H9 (cell line): ENCODE data around the gene RAB6A. TPM values are rescaled to one million over a fixed set of nuclear protein-coding genes. Genes with fewer than 3 reads are reported as not detected.

Experiments
- DNase-seq: peaks from one replicate; pipeline ENCODE4 v3.0.0-alpha.2; 2017
- H2AFZ ChIP-seq: one replicate; pipeline ENCODE4 v1.6.1; 2013; ENCODE audit warnings: mild to moderate bottlenecking, low read length, control low read depth, moderate library complexity
- H2AK5ac ChIP-seq: 2 replicates; pipeline ENCODE4 v1.6.1; 2013; ENCODE audit warnings: low read length, control low read depth, mixed read lengths; ENCODE audit not compliant: insufficient read length
- H2BK120ac ChIP-seq: one replicate; pipeline ENCODE4 v1.6.1; 2013; ENCODE audit warnings: low read depth, mild to moderate bottlenecking, low read length, control low read depth, inconsistent platforms; ENCODE audit not compliant: poor library complexity, severe bottlenecking
- H2BK12ac ChIP-seq: 2 replicates; pipeline ENCODE4 v1.6.1; 2013; ENCODE audit warnings: low read length, control low read depth, mixed read lengths, low read depth; ENCODE audit not compliant: insufficient read length
- H2BK15ac ChIP-seq: 2 replicates; pipeline ENCODE4 v1.6.1; 2013; ENCODE audit warnings: low read depth, low read length, control low read depth
- H2BK20ac ChIP-seq: one replicate; pipeline ENCODE4 v1.6.1; 2013; ENCODE audit warnings: low read depth, mild to moderate bottlenecking, low read length, control low read depth, inconsistent platforms; ENCODE audit not compliant: poor library complexity, severe bottlenecking
- H2BK5ac ChIP-seq: 2 replicates; pipeline ENCODE4 v1.6.1; 2013; ENCODE audit warnings: low read length, control low read depth, mixed read lengths; ENCODE audit not compliant: insufficient read length
- H3K14ac ChIP-seq: 2 replicates; pipeline ENCODE4 v1.6.1; 2013; ENCODE audit warnings: low read length, control low read depth; ENCODE audit not compliant: insufficient read depth
- H3K18ac ChIP-seq: 2 replicates; pipeline ENCODE4 v1.6.1; 2013; ENCODE audit warnings: low read depth, mild to moderate bottlenecking, mixed read lengths, low read length, control low read depth; ENCODE audit not compliant: insufficient read length
- H3K23ac ChIP-seq: 2 replicates; pipeline ENCODE4 v1.6.1; 2013; ENCODE audit warnings: low read length, control low read depth, mixed read lengths, low read depth; ENCODE audit not compliant: insufficient read length
- H3K23me2 ChIP-seq: 2 replicates; pipeline ENCODE4 v1.6.1; 2013; ENCODE audit warnings: low read depth, mild to moderate bottlenecking, mixed read lengths, low read length, control low read depth; ENCODE audit not compliant: insufficient read length, poor library complexity, severe bottlenecking
- H3K27ac ChIP-seq: 2 replicates; pipeline ENCODE4 v1.5.1; 2013; ENCODE audit warnings: low read length, control low read depth, mixed read lengths, low read depth; ENCODE audit not compliant: insufficient read length
- H3K27me3 ChIP-seq: 2 replicates; pipeline ENCODE4 v1.6.1; 2013; ENCODE audit warnings: low read length, control low read depth, inconsistent platforms; ENCODE audit not compliant: insufficient read depth
- H3K4ac ChIP-seq: 2 replicates; pipeline ENCODE4 v1.6.1; 2013; ENCODE audit warnings: low read depth, mild to moderate bottlenecking, control low read depth, inconsistent platforms, low read length, moderate library complexity
- H3K4me1 ChIP-seq: 2 replicates; pipeline ENCODE4 v1.6.1; 2013; ENCODE audit warnings: low read length, control low read depth, inconsistent platforms; ENCODE audit not compliant: insufficient read depth
- H3K4me2 ChIP-seq: 2 replicates; pipeline ENCODE4 v1.6.1; 2013; ENCODE audit warnings: low read length, control low read depth, mixed read lengths; ENCODE audit not compliant: insufficient read length, insufficient read depth
- H3K56ac ChIP-seq: 2 replicates; pipeline ENCODE4 v1.6.1; 2013; ENCODE audit warnings: low read depth, mild to moderate bottlenecking, mixed read lengths, low read length, control low read depth; ENCODE audit not compliant: insufficient read length
- H3K79me1 ChIP-seq: 2 replicates; pipeline ENCODE4 v1.6.1; 2013; ENCODE audit warnings: low read depth, mild to moderate bottlenecking, moderate library complexity, low read length, control low read depth, inconsistent platforms; ENCODE audit not compliant: insufficient read depth, poor library complexity, severe bottlenecking
- H3K79me2 ChIP-seq: 2 replicates; pipeline ENCODE4 v1.6.1; 2013; ENCODE audit warnings: low read length, control low read depth, inconsistent platforms; ENCODE audit not compliant: insufficient read depth
- H3K9ac ChIP-seq: 2 replicates; pipeline ENCODE4 v1.6.1; 2013; ENCODE audit warnings: low read length, control low read depth, mixed read lengths; ENCODE audit not compliant: insufficient read length; ENCODE audit errors: extremely low read depth
- H3K9me3 ChIP-seq: one replicate; pipeline ENCODE4 v1.6.1; 2013; ENCODE audit warnings: low read depth, low read length, inconsistent platforms; ENCODE audit not compliant: control insufficient read depth
- H3T11ph ChIP-seq: one replicate; pipeline ENCODE4 v1.6.1; 2013; ENCODE audit warnings: mild to moderate bottlenecking, low read length, control low read depth, inconsistent platforms
- H4K20me1 ChIP-seq: one replicate; pipeline ENCODE4 v1.6.1; 2013; ENCODE audit not compliant: control insufficient read depth, insufficient read length, insufficient read depth
- H4K5ac ChIP-seq: 2 replicates; pipeline ENCODE4 v1.6.1; 2013; ENCODE audit warnings: low read depth, mild to moderate bottlenecking, mixed read lengths, low read length, control low read depth; ENCODE audit not compliant: insufficient read length
- H4K8ac ChIP-seq: replicated peaks from 2 replicates; pipeline ENCODE4 v1.6.1; 2013; ENCODE audit warnings: low read length, control low read depth, mixed read lengths, low read depth; ENCODE audit not compliant: insufficient read length
- H4K91ac ChIP-seq: 2 replicates; pipeline ENCODE4 v1.6.1; 2013; ENCODE audit warnings: low read depth, mild to moderate bottlenecking, moderate library complexity, mixed read lengths, low read length, control low read depth; ENCODE audit not compliant: insufficient read length
- H3K27ac Mint-ChIP-seq, 3 experiments: 2 replicates in 2 of 3; 3 replicates in 1 of 3; pipeline ENCODE4 v1.8.0; 2020 to 2021; ENCODE audit warnings: mixed read lengths in 3 of 3, mild to moderate bottlenecking in 1 of 3, moderate library complexity in 1 of 3
- H3K27me3 Mint-ChIP-seq: 2 replicates; pipeline ENCODE4 v1.8.0; 2021; ENCODE audit warnings: low read depth, mild to moderate bottlenecking, moderate library complexity, mixed read lengths
- H3K36me3 Mint-ChIP-seq, 3 experiments: 2 replicates in 2 of 3; 3 replicates in 1 of 3; pipeline ENCODE4 v1.8.0; 2020 to 2021; ENCODE audit warnings: low read depth in 3 of 3, mixed read lengths in 3 of 3; ENCODE audit not compliant: insufficient read depth in 1 of 3
- H3K4me1 Mint-ChIP-seq, 2 experiments: 2 replicates each; pipeline ENCODE4 v1.8.0; 2020; ENCODE audit warnings: mixed read lengths in 2 of 2
- H3K4me3 Mint-ChIP-seq, 2 experiments: 2 replicates in 1 of 2; 3 replicates in 1 of 2; pipeline ENCODE4 v1.8.0; 2020 to 2021; ENCODE audit warnings: mild to moderate bottlenecking in 2 of 2, mixed read lengths in 2 of 2, moderate library complexity in 1 of 2
- H3K9me3 Mint-ChIP-seq, 2 experiments: 2 replicates in 1 of 2; 3 replicates in 1 of 2; pipeline ENCODE4 v1.8.0; 2020; ENCODE audit warnings: mild to moderate bottlenecking in 2 of 2, mixed read lengths in 2 of 2, moderate library complexity in 1 of 2
- CTCF ChIP-seq: fragments of 200-600 bp; sonication (generic); conservative IDR thresholded peaks from 3 replicates; pipeline ENCODE4 v1.8.0; 2021; ENCODE audit warnings: antibody characterized with exemption, mild to moderate bottlenecking
- WGBS: extraction: QIAGEN DNeasy Blood & Tissue Kit; methylation state at CpG from one replicate; pipeline ENCODE4 v1.1.7; 2013; ENCODE audit warnings: missing lambda C conversion rate, low lambda C conversion rate, mixed read lengths; ENCODE audit not compliant: insufficient read length; ENCODE audit errors: extremely low coverage; 5-methylcytosine and 5-hydroxymethylcytosine counted together
- total RNA-seq: library from RNA; stranded (reverse); gene quantifications from 2 replicates; pipeline ENCODE4 v1.2.1, GENCODE V29; 2021

RAB6A gene
- total RNA-seq, 1 experiment from 2014 or later, result 72.8 TPM

DNA sequence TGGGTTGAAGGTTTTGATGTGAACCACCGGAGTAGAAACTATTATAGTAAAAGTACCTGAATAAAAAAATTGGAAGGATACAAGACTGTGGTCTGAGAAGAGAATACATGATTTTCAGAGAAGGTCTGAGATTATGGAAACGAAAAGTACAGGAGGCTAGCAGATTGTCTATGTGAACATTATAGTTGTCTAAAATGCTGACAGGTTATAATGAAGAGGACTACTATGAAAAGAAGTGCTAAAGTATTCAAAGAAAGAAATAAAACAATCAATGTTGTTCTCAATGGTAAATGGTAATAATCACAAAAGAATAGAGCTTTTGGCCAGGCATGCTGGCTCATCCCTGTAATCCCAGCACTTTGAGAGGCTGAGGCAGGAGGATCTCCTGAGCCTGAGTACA lies 34.0 kb downstream of the RAB6A start:
- Histone ChIP-seq H2BK15ac (no peak overlapping the region), H3K23me2 (no peaks in the 10 kb centered on the region), H4K8ac (no peak overlapping the region), H2AFZ (no peak overlapping the region), H2AK5ac (no peak overlapping the region), H4K91ac (no peak overlapping the region), H3K4me2 (no peak overlapping the region), H2BK5ac (no peak overlapping the region), H2BK120ac (no peak overlapping the region), H3K9ac (no peak overlapping the region), H3K14ac (no peak overlapping the region), H3K79me2 (no peaks in the 10 kb centered on the region; the same call in 1 of the 2 replicates), H4K20me1 (no peaks in the 10 kb centered on the region), H3K27me3 (no peaks in the 10 kb centered on the region), H2BK12ac (no peak overlapping the region), H3K9me3 (no peaks in the 10 kb centered on the region), H3K79me1 (no peaks in the 10 kb centered on the region), H4K5ac (no peak overlapping the region), H3K23ac (no peak overlapping the region), H3K4me1 (no peaks in the 10 kb centered on the region; the same call in 1 of the 2 replicates), H3K18ac (no peak overlapping the region), H2BK20ac (no peak overlapping the region), H3T11ph (no peak overlapping the region), H3K27ac (no peak overlapping the region), H3K56ac (no peak overlapping the region), H3K4ac (no peak overlapping the region)
- H3K4me3 Mint-ChIP-seq, result no peak overlapping the region
- no peak overlapping the region for H3K27ac Mint-ChIP-seq
- H3K36me3 Mint-ChIP-seq, result peaks cover 7 to 21% (median 19%) of the 10 kb centered on the region in 3 experiments; a peak in 5 of 7 replicates
- WGBS, result no CpG with 5 or more reads among the region's 2 CpGs
- H3K27me3 Mint-ChIP-seq, result no peaks in the 10 kb centered on the region
- no peak for TF ChIP-seq CTCF
- peaks cover 5 to 10% of the 10 kb centered on the region in 2 experiments for H3K4me1 Mint-ChIP-seq
- H3K9me3 Mint-ChIP-seq, result no peaks in the 10 kb centered on the region
- no peak for DNase-seq
